Lower leg skin (tissue), 3 donors: ENCODE measurements around the gene RGS9.

Experiments
- CTCF ChIP-seq, 3 donors: fragments of 450-650 bp; IDR thresholded peaks; one replicate each; pipeline ENCODE4 v1.5.1; 2016; ENCODE audit warnings: antibody characterized with exemption in 3 of 3, mild to moderate bottlenecking in 3 of 3, moderate library complexity in 2 of 3
- POLR2A ChIP-seq, 2 donors: fragments of 450-650 bp; IDR thresholded peaks; one replicate each; pipeline ENCODE4 v1.6.1; 2016 to 2017; ENCODE audit warnings: antibody characterized with exemption in 2 of 2, mild to moderate bottlenecking in 1 of 2, moderate library complexity in 1 of 2

GRCh38 chr17:65220732-65221131, 83.6 kb downstream of the RGS9 start:
- TF ChIP-seq POLR2A (IDR thresholded peaks at IDR 0.05) (no peak), CTCF (IDR thresholded peaks at IDR 0.05) (no peak)
